Measurements from ENCODE around the gene PTPN3.
A peak's percentile ranks its signal among the peaks of the same experiment; 100 is the strongest.
"Not testable (repeated sequence)": the region's sequence is repeated elsewhere in the genome, so short reads cannot be mapped to it uniquely, and the experiment has no call there.

PTPN3 gene, protein sequence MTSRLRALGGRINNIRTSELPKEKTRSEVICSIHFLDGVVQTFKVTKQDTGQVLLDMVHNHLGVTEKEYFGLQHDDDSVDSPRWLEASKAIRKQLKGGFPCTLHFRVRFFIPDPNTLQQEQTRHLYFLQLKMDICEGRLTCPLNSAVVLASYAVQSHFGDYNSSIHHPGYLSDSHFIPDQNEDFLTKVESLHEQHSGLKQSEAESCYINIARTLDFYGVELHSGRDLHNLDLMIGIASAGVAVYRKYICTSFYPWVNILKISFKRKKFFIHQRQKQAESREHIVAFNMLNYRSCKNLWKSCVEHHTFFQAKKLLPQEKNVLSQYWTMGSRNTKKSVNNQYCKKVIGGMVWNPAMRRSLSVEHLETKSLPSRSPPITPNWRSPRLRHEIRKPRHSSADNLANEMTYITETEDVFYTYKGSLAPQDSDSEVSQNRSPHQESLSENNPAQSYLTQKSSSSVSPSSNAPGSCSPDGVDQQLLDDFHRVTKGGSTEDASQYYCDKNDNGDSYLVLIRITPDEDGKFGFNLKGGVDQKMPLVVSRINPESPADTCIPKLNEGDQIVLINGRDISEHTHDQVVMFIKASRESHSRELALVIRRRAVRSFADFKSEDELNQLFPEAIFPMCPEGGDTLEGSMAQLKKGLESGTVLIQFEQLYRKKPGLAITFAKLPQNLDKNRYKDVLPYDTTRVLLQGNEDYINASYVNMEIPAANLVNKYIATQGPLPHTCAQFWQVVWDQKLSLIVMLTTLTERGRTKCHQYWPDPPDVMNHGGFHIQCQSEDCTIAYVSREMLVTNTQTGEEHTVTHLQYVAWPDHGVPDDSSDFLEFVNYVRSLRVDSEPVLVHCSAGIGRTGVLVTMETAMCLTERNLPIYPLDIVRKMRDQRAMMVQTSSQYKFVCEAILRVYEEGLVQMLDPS

GRCh38 chr9:109498195-109499092 lies at the start of gene PTPN3:
Gene PTPN3, minus strand, starts transcription at chr9:109498307. Its CDS starts 34,873 bp downstream, at chr9:109463434.
- Histone ChIP-seq H3K79me2 (ENCODE audit: control insufficient read depth, insufficient read depth, low read length, unreplicated experiment) (peaks cover 21% of the 10 kb centered on the region), H3K36me3 (ENCODE audit: insufficient read depth, low read length) (no peaks in the 10 kb centered on the region), H3K4me3 (ENCODE audit: low read depth, low read length) (peak within 1 kb of the TSS; percentile 82), H3K4me1 (ENCODE audit: control insufficient read depth, insufficient read depth, low read length, unreplicated experiment) (peaks cover 9% of the 10 kb centered on the region), H3K27ac (ENCODE audit: low read depth, low read length) (no peak within 1 kb of the TSS), H2AFZ (ENCODE audit: low read length, unreplicated experiment) (peak within 1 kb of the TSS; percentile 26), H3K27me3 (ENCODE audit: insufficient read depth, low read length) (peaks cover 30% of the 10 kb centered on the region)

DNA sequence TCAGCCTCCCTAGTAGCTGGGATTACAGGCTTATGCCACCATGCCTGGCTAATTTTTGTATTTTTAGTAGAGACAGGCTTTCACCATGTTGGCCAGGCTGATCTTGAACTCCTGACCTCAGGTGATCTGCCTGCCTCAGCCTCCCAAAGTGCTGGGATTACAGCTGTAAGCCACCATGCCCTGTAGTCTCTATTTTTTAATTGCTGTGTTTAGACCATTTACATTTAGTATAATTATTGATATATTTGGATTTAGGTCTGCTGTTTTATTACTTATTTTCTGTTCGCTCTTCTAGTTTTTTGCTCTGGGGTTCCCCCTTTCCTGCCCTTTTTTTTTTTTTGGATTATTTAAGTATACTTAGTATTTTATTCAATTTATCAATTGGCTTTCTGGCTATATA lies 46.8 kb upstream of the PTPN3 start:
- H2AFZ ChIP-seq (ENCODE audit: low read length, unreplicated experiment); H3K4me1 ChIP-seq (ENCODE audit: control insufficient read depth, insufficient read depth, low read length, unreplicated experiment); H3K36me3 ChIP-seq (ENCODE audit: insufficient read depth, low read length); H3K4me3 ChIP-seq (ENCODE audit: low read depth, low read length); H3K27ac ChIP-seq (ENCODE audit: low read depth, low read length); H3K79me2 ChIP-seq (ENCODE audit: control insufficient read depth, insufficient read depth, low read length, unreplicated experiment): not testable (repeated sequence)
- H3K27me3 ChIP-seq (ENCODE audit: insufficient read depth, low read length) = peaks cover 40% of the 10 kb centered on the region

GRCh38 chr9:109542922-109543321 lies 44.8 kb upstream of the PTPN3 start:
- Histone ChIP-seq H3K4me3 (ENCODE audit: low read depth, low read length) (no peak overlapping the region), H3K4me1 (ENCODE audit: control insufficient read depth, insufficient read depth, low read length, unreplicated experiment) (no peaks in the 10 kb centered on the region), H3K27ac (ENCODE audit: low read depth, low read length) (no peak overlapping the region), H3K27me3 (ENCODE audit: insufficient read depth, low read length) (peaks cover 40% of the 10 kb centered on the region), H3K79me2 (ENCODE audit: control insufficient read depth, insufficient read depth, low read length, unreplicated experiment) (no peaks in the 10 kb centered on the region), H3K36me3 (ENCODE audit: insufficient read depth, low read length) (no peaks in the 10 kb centered on the region), H2AFZ (ENCODE audit: low read length, unreplicated experiment) (no peak overlapping the region)

DNA sequence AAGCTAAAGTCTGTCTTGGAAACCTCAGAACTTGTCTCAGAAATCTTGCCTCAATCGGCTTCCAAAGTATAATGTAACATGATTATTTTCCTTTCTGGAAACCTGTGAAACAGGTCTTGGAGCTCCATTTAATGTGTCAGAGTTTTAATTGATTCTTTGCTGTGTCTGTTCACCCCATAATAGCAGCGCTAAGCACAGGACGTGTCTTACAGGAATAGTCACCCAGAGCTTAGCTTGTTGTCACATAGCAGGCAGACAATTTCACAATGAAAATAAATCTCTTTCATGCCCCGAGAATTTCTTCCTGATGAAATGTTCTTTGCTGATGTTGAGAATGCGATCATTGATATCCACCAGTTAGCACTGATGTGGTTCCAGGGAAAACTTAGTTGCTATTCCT lies 40.2 kb upstream of the PTPN3 start:
- Histone ChIP-seq H3K4me1 (ENCODE audit: control insufficient read depth, insufficient read depth, low read length, unreplicated experiment) (no peaks in the 10 kb centered on the region), H3K27me3 (ENCODE audit: insufficient read depth, low read length) (peaks cover 70% of the 10 kb centered on the region), H3K79me2 (ENCODE audit: control insufficient read depth, insufficient read depth, low read length, unreplicated experiment) (no peaks in the 10 kb centered on the region), H2AFZ (ENCODE audit: low read length, unreplicated experiment) (no peak overlapping the region), H3K36me3 (ENCODE audit: insufficient read depth, low read length) (no peaks in the 10 kb centered on the region), H3K27ac (ENCODE audit: low read depth, low read length) (no peak overlapping the region), H3K4me3 (ENCODE audit: low read depth, low read length) (no peak overlapping the region)

DNA sequence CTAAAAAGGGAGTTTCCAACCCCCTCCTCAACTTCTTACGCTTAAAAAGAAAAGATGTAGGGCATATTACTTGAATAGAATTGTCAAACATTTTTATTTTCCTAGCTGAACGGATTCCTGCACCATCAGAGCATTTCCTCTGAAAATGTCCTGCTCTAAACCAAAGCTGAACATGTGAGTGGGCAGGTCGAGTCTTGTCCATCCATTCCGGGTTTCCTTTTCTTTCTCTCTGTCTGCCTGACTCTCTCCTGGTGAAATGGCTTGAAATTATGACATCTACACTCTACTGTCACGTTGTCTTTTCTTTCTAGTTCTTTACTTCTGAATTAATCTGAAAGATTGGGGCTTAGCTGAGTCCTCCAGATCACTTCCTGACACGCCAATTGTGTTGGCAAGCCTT lies 39.2 kb upstream of the PTPN3 start:
- peaks cover 66% of the 10 kb centered on the region for H3K27me3 ChIP-seq (ENCODE audit: insufficient read depth, low read length)
- H2AFZ ChIP-seq (ENCODE audit: low read length, unreplicated experiment) = no peak overlapping the region
- no peaks in the 10 kb centered on the region for H3K4me1 ChIP-seq (ENCODE audit: control insufficient read depth, insufficient read depth, low read length, unreplicated experiment)
- H3K4me3 ChIP-seq (ENCODE audit: low read depth, low read length) = no peak overlapping the region
- no peak overlapping the region for H3K27ac ChIP-seq (ENCODE audit: low read depth, low read length)
- H3K79me2 ChIP-seq (ENCODE audit: control insufficient read depth, insufficient read depth, low read length, unreplicated experiment) = no peaks in the 10 kb centered on the region
- no peaks in the 10 kb centered on the region for H3K36me3 ChIP-seq (ENCODE audit: insufficient read depth, low read length)

DNA sequence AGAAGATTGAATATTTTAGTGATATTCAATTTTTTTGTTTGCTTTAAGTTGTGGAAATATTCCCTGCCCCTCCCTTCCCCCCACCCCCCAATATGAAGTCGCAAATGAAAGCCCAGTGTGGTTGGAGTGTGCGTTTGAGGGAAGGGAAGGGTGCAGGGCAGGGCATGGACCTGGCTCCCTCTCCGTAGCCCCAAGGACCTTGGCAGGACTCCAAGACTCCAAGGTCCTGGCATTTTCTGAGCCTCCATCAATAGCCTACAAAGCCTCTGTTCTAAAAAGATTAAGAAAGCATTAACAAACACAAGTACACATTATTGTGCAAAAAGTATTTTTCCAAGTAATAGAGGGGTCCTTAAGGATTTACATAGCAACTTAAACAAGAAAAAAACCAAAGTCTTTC lies 38.8 kb upstream of the PTPN3 start:
- Histone ChIP-seq H3K4me1 (ENCODE audit: control insufficient read depth, insufficient read depth, low read length, unreplicated experiment) (no peaks in the 10 kb centered on the region), H2AFZ (ENCODE audit: low read length, unreplicated experiment) (no peak overlapping the region), H3K36me3 (ENCODE audit: insufficient read depth, low read length) (no peaks in the 10 kb centered on the region), H3K27ac (ENCODE audit: low read depth, low read length) (no peak overlapping the region), H3K4me3 (ENCODE audit: low read depth, low read length) (no peak overlapping the region), H3K79me2 (ENCODE audit: control insufficient read depth, insufficient read depth, low read length, unreplicated experiment) (no peaks in the 10 kb centered on the region), H3K27me3 (ENCODE audit: insufficient read depth, low read length) (peaks cover 67% of the 10 kb centered on the region)

GRCh38 chr9:109535365-109535764 lies 37.3 kb upstream of the PTPN3 start:
- no peak overlapping the region for H3K4me3 ChIP-seq (ENCODE audit: low read depth, low read length)
- H3K27me3 ChIP-seq (ENCODE audit: insufficient read depth, low read length) = peaks cover 74% of the 10 kb centered on the region
- H3K36me3 ChIP-seq (ENCODE audit: insufficient read depth, low read length) = no peaks in the 10 kb centered on the region
- H2AFZ ChIP-seq (ENCODE audit: low read length, unreplicated experiment) = no peak overlapping the region
- no peak overlapping the region for H3K27ac ChIP-seq (ENCODE audit: low read depth, low read length)
- H3K79me2 ChIP-seq (ENCODE audit: control insufficient read depth, insufficient read depth, low read length, unreplicated experiment) = no peaks in the 10 kb centered on the region
- no peaks in the 10 kb centered on the region for H3K4me1 ChIP-seq (ENCODE audit: control insufficient read depth, insufficient read depth, low read length, unreplicated experiment)

DNA sequence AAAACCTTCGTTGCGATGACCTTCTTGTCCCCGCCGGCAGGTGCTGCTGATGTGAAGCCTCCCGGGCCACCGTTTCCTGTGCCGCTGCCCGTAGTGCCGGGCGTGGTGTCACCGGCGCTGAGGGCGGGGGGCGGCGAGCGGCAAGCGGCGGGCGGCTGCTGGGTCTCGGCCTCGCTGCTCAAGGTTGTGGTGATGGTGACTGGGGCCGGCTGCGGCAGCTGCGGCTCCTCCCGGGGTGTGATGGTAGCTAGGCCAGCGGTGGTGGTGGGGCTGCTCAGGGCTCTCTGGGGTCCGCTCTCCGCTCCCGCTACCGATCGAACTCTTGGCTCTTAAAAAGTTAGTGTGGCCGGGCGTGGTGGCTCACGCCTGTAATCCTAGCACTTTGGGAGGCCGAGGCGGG lies 36.0 kb upstream of the PTPN3 start:
- no peaks in the 10 kb centered on the region for H3K79me2 ChIP-seq (ENCODE audit: control insufficient read depth, insufficient read depth, low read length, unreplicated experiment)
- no peak overlapping the region for H3K27ac ChIP-seq (ENCODE audit: low read depth, low read length)
- no peaks in the 10 kb centered on the region for H3K36me3 ChIP-seq (ENCODE audit: insufficient read depth, low read length)
- H3K27me3 ChIP-seq (ENCODE audit: insufficient read depth, low read length) = peaks cover 74% of the 10 kb centered on the region
- no peaks in the 10 kb centered on the region for H3K4me1 ChIP-seq (ENCODE audit: control insufficient read depth, insufficient read depth, low read length, unreplicated experiment)
- H2AFZ ChIP-seq (ENCODE audit: low read length, unreplicated experiment) = no peak overlapping the region
- H3K4me3 ChIP-seq (ENCODE audit: low read depth, low read length) = no peak overlapping the region

DNA sequence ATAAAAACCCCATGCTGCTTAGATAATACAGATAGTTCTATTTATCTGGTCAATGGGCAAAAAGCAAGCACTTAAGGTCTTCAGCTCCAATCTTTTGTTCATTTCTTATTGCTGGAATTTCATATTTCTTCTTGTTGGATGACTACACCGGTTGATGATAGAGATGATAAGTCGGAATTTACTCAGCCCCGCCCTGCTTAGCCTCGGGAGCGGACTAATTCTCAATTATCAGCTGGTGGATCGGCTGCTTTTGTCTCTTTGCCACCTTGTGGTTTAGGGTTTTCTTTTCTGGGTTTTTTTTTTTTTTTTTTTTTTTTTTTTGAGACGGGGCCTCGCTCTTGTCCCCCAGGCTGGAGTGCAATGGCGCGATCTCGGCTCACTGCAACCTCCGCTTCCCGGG lies 34.5 kb upstream of the PTPN3 start:
- H3K79me2 ChIP-seq (ENCODE audit: control insufficient read depth, insufficient read depth, low read length, unreplicated experiment); H3K4me1 ChIP-seq (ENCODE audit: control insufficient read depth, insufficient read depth, low read length, unreplicated experiment); H2AFZ ChIP-seq (ENCODE audit: low read length, unreplicated experiment); H3K4me3 ChIP-seq (ENCODE audit: low read depth, low read length); H3K36me3 ChIP-seq (ENCODE audit: insufficient read depth, low read length); H3K27ac ChIP-seq (ENCODE audit: low read depth, low read length): not testable (repeated sequence)
- H3K27me3 ChIP-seq (ENCODE audit: insufficient read depth, low read length) = peaks cover 73% of the 10 kb centered on the region

DNA sequence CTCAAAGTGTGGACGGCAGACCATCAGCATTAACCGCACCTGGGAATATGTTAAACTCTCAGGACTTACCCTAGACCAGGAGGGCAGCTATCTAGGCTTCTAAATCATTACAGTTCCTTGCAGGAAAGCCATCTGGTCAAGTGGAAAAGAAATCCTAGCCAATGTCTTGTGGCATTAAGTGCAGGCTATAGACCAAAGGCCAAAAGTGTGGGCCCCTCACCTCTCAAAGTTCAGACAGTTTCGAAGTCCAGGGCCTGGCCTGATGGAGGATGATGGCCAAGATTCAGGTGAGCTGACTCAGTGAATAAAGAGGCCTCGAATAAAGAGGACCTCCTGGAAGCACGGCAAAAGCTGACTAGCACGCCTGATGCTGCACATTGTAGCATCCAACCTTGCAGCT lies 24.0 kb upstream of the PTPN3 start:
- Histone ChIP-seq H3K4me3 (ENCODE audit: low read depth, low read length) (no peak overlapping the region), H3K27ac (ENCODE audit: low read depth, low read length) (no peak overlapping the region)

More for the DNA sequence above, 24.0 kb upstream of the PTPN3 start:
- peaks cover 6% of the 10 kb centered on the region for H3K27me3 ChIP-seq (ENCODE audit: insufficient read depth, low read length)
- H3K79me2 ChIP-seq (ENCODE audit: control insufficient read depth, insufficient read depth, low read length, unreplicated experiment) = no peaks in the 10 kb centered on the region
- H2AFZ ChIP-seq (ENCODE audit: low read length, unreplicated experiment) = no peak overlapping the region
- no peaks in the 10 kb centered on the region for H3K4me1 ChIP-seq (ENCODE audit: control insufficient read depth, insufficient read depth, low read length, unreplicated experiment)
- no peaks in the 10 kb centered on the region for H3K36me3 ChIP-seq (ENCODE audit: insufficient read depth, low read length)
